ENCODE data around the gene HTRA3.

The HTRA3 gene

DNA sequence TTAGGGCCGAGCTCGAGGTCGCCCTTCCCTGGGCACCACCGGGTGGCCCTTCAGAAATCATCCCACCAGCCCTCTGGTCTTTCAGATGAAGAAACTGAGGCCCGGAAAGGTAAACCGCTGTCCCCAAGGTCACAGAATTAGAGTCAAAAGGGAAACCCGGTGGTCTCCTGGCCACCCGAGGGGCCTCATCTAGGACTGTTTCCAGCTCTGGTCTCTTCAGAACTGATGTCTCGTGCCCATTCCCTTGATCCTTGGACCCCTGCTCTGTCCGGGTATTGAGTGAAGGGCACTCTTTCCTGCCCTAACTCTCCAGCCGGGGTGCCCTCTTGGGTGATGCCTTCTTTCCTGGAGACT is 841 bp downstream of the HTRA3 start:
- FAIRE-seq: no peak

DNA sequence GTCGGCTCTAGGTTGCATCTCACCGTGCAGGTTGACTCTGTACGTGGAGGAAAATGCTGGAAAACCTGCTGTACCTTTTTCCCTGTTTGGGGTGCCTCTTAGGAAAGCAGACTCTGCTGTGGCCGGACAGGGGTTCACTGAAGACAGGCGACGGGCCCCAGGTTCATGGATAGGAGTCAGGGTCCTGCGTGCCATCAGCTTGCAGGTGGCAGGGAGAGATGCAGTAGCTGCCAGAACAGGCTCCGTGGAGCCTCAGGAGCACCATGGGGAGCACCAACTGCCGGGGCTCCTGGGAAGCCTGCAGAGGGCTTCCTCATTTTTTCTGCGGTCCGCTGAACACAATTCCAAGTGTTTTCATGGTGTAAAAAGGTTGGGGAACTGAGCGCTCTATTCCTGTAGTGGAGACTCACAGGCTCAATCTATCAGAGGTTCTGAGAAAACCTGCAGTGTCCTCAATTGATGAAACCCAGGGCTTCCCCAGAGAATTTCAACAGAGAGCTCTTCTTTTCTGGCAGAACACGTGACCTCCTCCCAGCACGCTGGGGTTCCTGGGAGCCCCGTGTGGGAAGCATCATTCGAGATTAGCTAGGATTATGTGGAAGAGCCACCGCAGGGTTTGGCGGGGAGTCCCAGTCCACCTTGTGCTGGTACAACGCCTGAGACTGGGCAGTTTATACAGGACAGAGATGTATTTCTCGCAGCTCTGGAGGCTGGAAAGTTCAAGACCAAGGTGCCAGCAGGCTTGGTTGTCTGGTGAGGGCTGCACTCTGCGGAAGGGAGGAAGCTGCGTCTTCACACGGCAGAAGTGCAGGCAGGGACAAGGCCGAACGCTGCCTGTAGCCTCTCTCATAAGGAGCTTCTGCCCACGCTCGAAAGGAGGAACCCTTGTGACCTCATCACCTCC is 1.6 kb downstream of the HTRA3 start:
- FAIRE-seq: no peak

- no peak for FAIRE-seq
Observed at GRCh38 chr4:8271821-8272220, 2.3 kb downstream of the HTRA3 start.

- no peak for FAIRE-seq
Observed at GRCh38 chr4:8272472-8273428, 3.2 kb downstream of the HTRA3 start.

DNA sequence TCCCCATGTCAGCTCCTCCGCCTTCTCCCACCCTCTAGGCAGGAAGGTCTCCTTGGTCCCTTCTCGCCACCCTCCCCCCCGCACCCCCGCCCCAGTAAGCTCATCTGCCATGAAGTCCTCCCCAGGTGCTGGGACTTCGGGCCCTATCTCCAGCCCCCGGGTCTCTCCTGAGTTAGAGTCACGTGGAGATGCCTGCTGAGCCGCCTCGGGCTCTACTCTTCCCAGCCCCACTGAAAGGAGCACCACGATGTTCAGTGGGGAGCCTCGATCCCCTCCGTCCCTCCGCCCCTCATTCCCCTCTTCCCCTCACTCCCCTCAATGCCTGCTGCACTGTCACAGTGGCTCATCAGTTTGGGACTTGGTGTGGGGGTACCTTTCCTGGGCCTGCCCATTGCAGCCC is 3.9 kb downstream of the HTRA3 start:
- no peak for FAIRE-seq

DNA sequence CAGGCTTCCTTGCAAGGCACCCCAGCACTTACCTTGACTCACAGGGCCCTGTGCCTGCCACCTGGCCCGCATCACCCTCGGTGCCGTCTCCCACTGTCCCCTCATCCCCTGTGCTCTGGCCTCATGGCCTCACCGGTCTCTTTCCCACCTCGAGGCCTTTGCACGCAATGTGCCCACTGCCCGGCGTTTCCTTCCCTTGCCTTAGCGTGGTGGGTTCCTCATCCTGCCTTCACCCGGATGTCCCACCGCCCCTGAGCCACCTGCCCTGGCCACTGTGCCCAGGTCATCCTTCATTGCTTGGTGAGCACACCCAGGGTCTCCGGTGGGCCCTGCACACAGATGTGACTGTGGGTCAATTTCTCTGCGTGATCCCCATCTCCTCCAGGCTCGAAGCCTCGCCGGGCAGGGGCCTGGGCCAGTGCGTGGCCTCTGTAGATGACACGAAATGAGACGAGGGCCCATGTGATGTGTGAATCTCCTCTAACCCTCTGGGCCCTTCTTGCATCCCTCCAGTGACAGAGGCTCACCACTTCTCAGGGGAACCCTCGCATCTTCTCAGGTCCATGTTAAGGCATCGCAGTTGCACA is 4.6 kb downstream of the HTRA3 start:
- FAIRE-seq: no peak

GRCh38 chr4:8274765-8275547 is 5.4 kb downstream of the HTRA3 start:
- FAIRE-seq: no peak

DNA sequence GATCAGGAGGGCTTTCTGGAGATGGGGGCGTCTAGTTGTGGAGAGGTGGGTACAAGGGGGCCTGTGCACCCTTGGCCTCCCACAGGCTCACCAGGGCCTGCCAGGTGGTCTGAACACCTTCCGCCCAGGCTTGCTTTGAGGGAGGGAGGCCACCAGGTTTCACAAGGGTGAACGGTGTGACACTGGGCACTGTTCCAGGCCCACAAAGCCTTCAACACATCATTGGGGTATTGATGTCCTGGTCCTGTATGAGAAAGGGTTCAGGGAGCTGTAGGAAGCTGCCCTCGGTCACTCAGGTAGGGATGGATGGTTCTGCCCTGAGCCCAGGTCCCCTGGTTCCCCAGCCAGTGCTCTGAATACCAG is 6.0 kb downstream of the HTRA3 start:
- no peak for FAIRE-seq

DNA sequence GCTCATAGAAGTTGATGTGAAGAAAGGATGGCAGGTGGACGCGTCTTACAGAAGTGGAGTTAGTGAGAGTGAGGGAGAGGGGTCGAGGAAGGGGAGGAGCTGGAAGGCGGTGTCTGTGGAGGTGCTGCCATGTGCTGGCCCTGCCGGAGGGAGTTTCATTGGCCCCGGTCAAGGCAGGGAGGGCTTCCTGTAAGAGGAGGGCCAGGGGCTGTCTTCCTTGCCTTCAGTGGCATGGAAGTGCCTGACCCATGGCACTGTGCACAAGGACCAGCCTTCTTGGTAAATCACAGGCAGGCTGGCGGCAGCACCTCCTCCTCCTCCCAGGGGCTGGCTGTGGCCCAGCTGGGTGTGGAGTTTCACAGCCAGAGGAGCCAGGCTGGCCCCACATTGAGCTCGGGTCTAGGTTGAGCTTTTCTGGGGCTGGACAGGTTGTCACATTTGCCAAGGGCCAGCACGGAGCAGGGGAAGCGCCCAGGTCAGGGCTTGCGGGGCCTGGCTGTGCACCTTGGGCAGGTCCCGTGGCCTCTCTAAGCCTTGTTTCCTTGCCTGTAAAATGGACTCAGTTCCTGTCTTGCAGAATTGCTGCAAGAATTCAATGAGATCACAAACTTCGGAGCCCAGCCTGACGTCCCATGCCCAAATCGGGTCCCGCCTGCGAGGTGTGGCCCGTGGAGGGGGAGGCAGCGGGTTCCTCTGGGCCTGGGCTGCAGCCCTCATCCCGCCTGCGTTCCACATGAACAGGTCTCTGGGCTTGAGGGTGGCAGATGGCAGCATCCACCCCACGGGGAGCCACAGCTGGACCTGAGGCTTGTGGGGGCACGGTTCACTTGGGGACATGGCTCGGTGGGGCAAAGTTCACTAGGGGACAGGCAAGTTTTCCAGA is 7.0 kb downstream of the HTRA3 start:
- FAIRE-seq: no peak

DNA sequence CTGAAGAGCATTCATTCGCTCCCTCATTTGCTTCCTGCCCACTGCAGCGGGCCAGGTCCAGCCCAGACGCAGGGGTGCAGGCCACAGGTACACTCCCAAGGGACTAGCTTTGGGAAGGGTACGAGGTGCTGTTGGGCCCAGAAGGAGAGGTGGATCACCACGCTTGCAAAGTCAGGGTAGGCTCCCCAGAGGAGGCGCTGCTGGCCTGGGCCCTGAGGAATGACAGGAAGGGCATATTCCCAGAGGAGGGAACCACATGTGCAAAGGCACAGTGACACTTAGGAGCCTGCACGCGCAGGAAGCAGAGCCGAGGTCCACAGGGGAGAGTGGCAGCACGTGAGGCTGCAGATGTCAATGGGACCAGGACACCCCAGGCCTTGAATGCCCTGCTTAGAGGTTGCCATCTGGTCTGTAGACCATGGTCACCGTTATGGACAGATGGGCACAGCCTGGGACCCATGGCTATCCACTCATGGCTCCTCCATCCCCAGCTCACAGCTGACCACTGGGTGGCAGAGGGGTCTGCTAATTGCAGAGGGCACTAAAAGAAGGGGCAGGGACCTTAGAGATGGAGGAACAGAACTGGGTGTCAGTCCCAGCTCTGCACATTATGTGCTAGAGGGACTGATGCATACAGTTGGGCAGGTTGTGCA is 7.9 kb downstream of the HTRA3 start:
- no peak for FAIRE-seq

GRCh38 chr4:8278009-8278395 is 8.4 kb downstream of the HTRA3 start:
- FAIRE-seq: no peak

DNA sequence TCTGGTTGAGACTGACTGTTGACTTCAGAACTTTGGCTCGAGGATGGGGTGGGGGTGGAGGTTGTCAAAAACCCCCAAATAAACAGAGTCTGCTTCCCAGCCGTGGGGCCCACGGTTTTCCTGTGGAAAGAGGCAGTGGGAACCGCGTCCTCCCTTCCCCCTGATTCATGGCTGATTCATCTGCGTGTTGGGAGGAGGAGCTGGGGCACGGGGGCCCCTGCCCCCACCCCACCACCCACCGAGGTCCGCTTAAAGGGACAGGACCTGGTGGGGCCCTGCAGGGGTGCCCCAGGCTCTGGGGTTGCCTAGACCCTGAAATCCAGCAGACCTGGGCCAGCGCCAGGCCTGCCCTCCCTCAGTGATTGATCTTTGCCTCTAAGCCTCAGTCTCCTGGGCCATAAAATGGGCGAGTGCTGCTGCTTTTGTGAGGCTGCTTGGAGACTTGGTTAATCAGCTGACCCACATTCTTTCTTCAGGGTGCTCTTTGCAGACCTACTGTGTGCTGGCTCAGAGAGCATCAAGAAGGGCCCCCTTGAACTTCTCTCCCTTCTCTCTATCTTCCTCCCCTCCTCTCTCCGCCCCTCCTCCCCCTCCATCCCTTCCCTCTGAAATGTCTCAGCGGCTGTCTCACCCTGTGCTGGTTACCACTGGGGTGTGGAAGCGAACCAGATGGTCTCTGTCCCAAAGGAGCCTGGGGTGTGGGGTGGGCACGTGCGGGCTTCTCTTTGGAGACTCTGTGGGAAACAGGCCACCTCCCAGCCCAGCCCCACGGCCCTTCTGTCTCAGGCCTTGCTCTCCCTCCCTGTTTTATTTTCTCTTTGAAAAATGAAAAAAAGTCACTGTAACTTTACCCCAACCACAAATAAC is 9.1 kb downstream of the HTRA3 start:
- no peak for FAIRE-seq

GRCh38 chr4:8279321-8280157 is 10.0 kb downstream of the HTRA3 start:
- no peak for FAIRE-seq

DNA sequence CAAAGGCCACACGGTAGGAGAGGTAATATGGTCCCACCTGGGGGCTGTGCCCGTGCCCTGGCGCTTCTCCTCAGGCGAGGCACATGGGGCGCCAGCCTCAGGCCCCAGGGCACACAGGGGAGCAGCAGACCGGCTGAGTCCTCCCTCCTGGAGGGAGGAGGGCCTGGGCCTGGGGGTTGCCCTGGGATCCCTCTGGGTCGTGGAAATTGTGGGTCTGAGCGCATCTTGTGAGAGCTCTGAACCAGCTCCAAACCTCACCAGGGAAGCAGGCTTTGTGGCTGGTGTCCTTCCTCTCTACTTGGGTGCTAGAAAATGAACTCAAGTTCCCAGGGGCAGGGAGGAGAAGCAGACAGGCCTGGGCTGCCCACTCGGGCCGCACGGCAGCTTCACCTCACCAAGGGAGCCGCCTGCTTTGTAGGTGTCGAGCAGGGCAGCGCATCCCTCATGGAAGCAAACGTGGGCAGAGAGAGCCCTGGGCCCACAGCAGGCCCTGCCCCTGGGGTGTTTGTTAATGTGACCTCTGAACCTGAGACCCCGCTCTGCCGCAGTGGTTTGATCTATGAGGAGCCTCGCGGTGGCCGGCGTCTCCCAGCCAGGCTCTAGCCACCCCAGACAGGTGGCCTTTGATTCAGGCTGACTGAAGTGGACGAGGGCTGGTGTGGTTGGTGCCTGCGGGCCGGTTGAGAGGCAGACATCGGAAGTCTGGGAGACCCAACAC is 10.8 kb downstream of the HTRA3 start:
- FAIRE-seq: no peak

- FAIRE-seq: no peak
Observed at GRCh38 chr4:8280876-8281440, 11.4 kb downstream of the HTRA3 start.

- FAIRE-seq: no peak
Observed at GRCh38 chr4:8281519-8282133, 12.1 kb downstream of the HTRA3 start.

DNA sequence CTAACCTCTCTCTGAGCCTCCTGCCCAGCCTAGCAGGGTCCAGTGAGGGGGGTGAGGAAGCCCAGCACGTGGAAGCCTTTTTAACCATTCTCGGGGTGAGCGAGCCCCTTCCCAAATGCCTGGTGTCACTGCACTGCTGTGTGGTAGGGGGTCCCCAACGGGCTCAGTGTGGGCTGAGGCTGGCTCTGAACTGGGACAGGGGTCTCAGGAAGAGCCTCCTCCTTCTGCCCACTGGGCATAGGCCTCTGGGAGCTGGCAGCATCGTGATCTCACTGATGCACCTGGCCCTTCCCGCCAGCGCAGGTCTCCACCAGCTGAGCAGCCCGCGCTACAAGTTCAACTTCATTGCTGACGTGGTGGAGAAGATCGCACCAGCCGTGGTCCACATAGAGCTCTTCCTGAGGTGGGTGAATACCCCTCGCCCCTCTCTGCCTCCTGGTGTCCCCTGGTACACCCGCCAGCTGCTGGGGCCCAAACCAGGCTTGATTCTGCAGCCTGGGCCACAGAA is 12.6 kb downstream of the HTRA3 start:
- FAIRE-seq: no peak
